Breast epithelium (tissue), 4 donors: Measurements from ENCODE around the gene E2F7. TPM values are rescaled to one million over a fixed set of nuclear protein-coding genes. Genes with fewer than 3 reads are reported as not detected.
A peak's percentile ranks its signal among the peaks of the same experiment; 100 is the strongest.

Experiments
- DNase-seq, 2 donors: peaks; one replicate each; pipeline ENCODE4 v3.0.0-alpha.2; 2019; ENCODE audit warnings: low spot score in 2 of 2
- H3K27ac ChIP-seq, 2 donors: fragments of 200-600 bp; sonication (generic) in 1 of 2; one replicate each; pipeline ENCODE4 v1.5.1; 2016 to 2019; ENCODE audit warnings: mild to moderate bottlenecking in 1 of 2
- H3K27me3 ChIP-seq, 2 donors: fragments of 200-600 bp; sonication (generic) in 1 of 2; one replicate each; pipeline versions ENCODE4 v1.5.1 to v1.6.0; 2017 to 2019; ENCODE audit warnings: control low read depth in 1 of 2, mild to moderate bottlenecking in 1 of 2
- H3K36me3 ChIP-seq: fragments of 200-600 bp; one replicate; pipeline ENCODE4 v1.5.1; 2019
- H3K4me1 ChIP-seq, 2 donors: fragments of 200-600 bp; sonication (generic); one replicate each; pipeline ENCODE4 v1.5.1; 2016 to 2019; ENCODE audit warnings: control low read depth in 1 of 2
- H3K4me3 ChIP-seq, 3 donors: fragments of 200-600 bp; sonication (generic); 1 replicate in 2 of 3; 2 replicates in 1 of 3; pipeline ENCODE4 v1.5.1; 2016 to 2019; ENCODE audit warnings: mild to moderate bottlenecking in 3 of 3, moderate library complexity in 2 of 3
- H3K9me3 ChIP-seq, 2 donors: fragments of 200-600 bp; sonication (generic) in 1 of 2; one replicate each; pipeline ENCODE4 v1.5.1; 2016 to 2019; ENCODE audit warnings: control low read depth in 1 of 2
- CTCF ChIP-seq, 3 donors: fragments of 450-650 bp; IDR thresholded peaks; one replicate each; pipeline ENCODE4 v1.5.1; 2016 to 2017; ENCODE audit warnings: antibody characterized with exemption in 3 of 3, mild to moderate bottlenecking in 3 of 3, moderate library complexity in 3 of 3
- POLR2A ChIP-seq: fragments of 450-650 bp; IDR thresholded peaks from one replicate; pipeline ENCODE4 v1.6.1; 2016; ENCODE audit warnings: antibody characterized with exemption, mild to moderate bottlenecking, moderate library complexity
- POLR2AphosphoS5 ChIP-seq, 3 donors: sonication (generic); formaldehyde crosslinking; IDR thresholded peaks; one replicate each; pipeline ENCODE4 v1.6.1; 2017; ENCODE audit warnings: antibody characterized with exemption in 3 of 3
- intact Hi-C: fragments of 100-400 bp; cut with DNase I; formaldehyde crosslinking; loops from one replicate; pipeline ENCODE4 v1.15.1; 2023; ENCODE audit warnings: low total_unique reads
- total RNA-seq, 3 donors: library from RNA; depleted of rRNA; stranded (reverse); fragments of >200 nt; gene quantifications; one replicate each; pipeline ENCODE4 v1.1.0, GENCODE V29; 2016

The E2F7 gene
- under 1 TPM in 2 of 3 donors, not detected in 1; under 0.01 to 0.44 TPM for total RNA-seq

- peak within 1 kb of the TSS; percentile 67 to 74 (median 74) for H3K4me3 ChIP-seq
- H3K9me3 ChIP-seq, result no peaks in the 10 kb centered on the region
- TF ChIP-seq POLR2A (no peak), POLR2AphosphoS5 (IDR thresholded peaks at IDR 0.05) (no peak), CTCF (IDR thresholded peaks at IDR 0.05) (no peak)
- no peaks in the 10 kb centered on the region for H3K4me1 ChIP-seq
- H3K27ac ChIP-seq, result peak within 1 kb of the TSS; percentile 54 to 68
- no peaks in the 10 kb centered on the region for H3K27me3 ChIP-seq
- intact Hi-C loops, result no loop called here
- peak; percentile 70 to 75 for DNase-seq
- H3K36me3 ChIP-seq, result no peaks in the 10 kb centered on the region
Measured at GRCh38 chr12:77065361-77066204, at the start of gene E2F7. Gene E2F7, minus strand, starts transcription at chr12:77065569. Its CDS starts 934 bp downstream, at chr12:77064635.

- no peaks in the 10 kb centered on the region for H3K36me3 ChIP-seq
- TF ChIP-seq POLR2A (no peak), POLR2AphosphoS5 (IDR thresholded peaks at IDR 0.05) (no peak), CTCF (IDR thresholded peaks at IDR 0.05) (no peak)
- no peak overlapping the region for H3K4me3 ChIP-seq
- H3K27me3 ChIP-seq, result no peaks in the 10 kb centered on the region
- H3K27ac ChIP-seq, result no peak overlapping the region
- intact Hi-C loops, result no loop called here
- H3K4me1 ChIP-seq, result no peaks in the 10 kb centered on the region
- no peak for DNase-seq
- no peaks in the 10 kb centered on the region for H3K9me3 ChIP-seq
Measured at GRCh38 chr12:77113971-77114370, 48.6 kb upstream of the E2F7 start.

GRCh38 chr12:77108707-77109106, 43.3 kb upstream of the E2F7 start:
- H3K36me3 ChIP-seq, result no peaks in the 10 kb centered on the region
- intact Hi-C loops, result no loop called here
- H3K9me3 ChIP-seq, result no peaks in the 10 kb centered on the region
- no peak overlapping the region for H3K27ac ChIP-seq
- H3K4me3 ChIP-seq, result no peak overlapping the region
- no peaks in the 10 kb centered on the region for H3K27me3 ChIP-seq
- no peak for TF ChIP-seq POLR2A
- no peak for TF ChIP-seq CTCF (IDR thresholded peaks at IDR 0.05)
- TF ChIP-seq POLR2AphosphoS5 (IDR thresholded peaks at IDR 0.05), result no peak
- no peaks in the 10 kb centered on the region for H3K4me1 ChIP-seq
- DNase-seq, result no peak

GRCh38 chr12:77107121-77107520, 41.8 kb upstream of the E2F7 start:
- Histone ChIP-seq H3K9me3 (no peaks in the 10 kb centered on the region), H3K36me3 (no peaks in the 10 kb centered on the region), H3K4me3 (no peak overlapping the region), H3K27me3 (no peaks in the 10 kb centered on the region), H3K4me1 (no peaks in the 10 kb centered on the region), H3K27ac (no peak overlapping the region)
- intact Hi-C loops, result no loop called here
- DNase-seq, result no peak
- TF ChIP-seq POLR2AphosphoS5 (IDR thresholded peaks at IDR 0.05), result no peak
- no peak for TF ChIP-seq CTCF (IDR thresholded peaks at IDR 0.05)
- TF ChIP-seq POLR2A, result no peak

- DNase-seq, result no peak
- intact Hi-C loops, result no loop called here
Measured at GRCh38 chr12:77104792-77105191, 39.4 kb upstream of the E2F7 start.

More at GRCh38 chr12:77104792-77105191, 39.4 kb upstream of the E2F7 start:
- no peak overlapping the region for H3K4me3 ChIP-seq
- no peaks in the 10 kb centered on the region for H3K9me3 ChIP-seq
- H3K4me1 ChIP-seq, result no peaks in the 10 kb centered on the region
- no peak for TF ChIP-seq CTCF (IDR thresholded peaks at IDR 0.05)
- TF ChIP-seq POLR2A, result no peak
- TF ChIP-seq POLR2AphosphoS5 (IDR thresholded peaks at IDR 0.05), result no peak
- no peaks in the 10 kb centered on the region for H3K36me3 ChIP-seq
- H3K27me3 ChIP-seq, result no peaks in the 10 kb centered on the region
- H3K27ac ChIP-seq, result no peak overlapping the region
